VCaP (cell line): ENCODE data around the gene OSBPL2.

ENCODE experiments used
- H3K27ac ChIP-seq: fragments of 450-650 bp; 2 replicates; pipeline ENCODE4 v1.5.1; 2017
- TF ChIP-seq, protein P1 (sequence below): fragments of 450-650 bp; conservative IDR thresholded peaks from 2 replicates; pipeline ENCODE4 v1.5.1; 2017; ENCODE audit warnings: mild to moderate bottlenecking, moderate library complexity

OSBPL2 gene

DNA sequence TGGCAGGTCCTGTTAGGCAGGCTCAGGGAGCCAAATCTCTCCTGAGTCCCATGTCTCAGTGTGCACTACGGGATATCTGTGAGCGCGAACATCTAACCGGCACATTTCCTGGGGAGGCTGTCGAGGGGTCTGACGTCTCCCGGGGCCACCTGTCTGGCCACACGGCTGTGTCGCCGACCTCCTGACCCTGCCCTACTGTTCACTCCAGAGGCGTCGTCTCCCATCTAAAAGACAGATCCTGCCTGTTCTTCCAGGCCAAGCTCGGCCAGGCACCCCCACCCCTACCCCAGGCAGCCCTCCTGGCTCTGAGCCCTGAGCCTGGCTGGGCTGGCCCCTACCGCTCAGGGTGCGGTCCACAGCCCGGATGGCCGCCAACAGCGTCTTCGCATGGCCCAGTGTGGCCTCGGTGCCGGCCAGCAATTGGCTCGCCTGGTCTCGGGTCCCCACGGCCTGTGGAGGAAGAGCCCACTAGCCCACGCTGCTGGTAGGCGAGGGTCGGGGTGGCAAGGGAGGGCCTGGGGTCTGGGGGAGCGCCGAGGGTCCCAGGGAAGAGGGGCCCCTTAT is 81.1 kb downstream of the OSBPL2 start:
- H3K27ac ChIP-seq, result no peak overlapping the region
- TF ChIP-seq, protein P1, sequence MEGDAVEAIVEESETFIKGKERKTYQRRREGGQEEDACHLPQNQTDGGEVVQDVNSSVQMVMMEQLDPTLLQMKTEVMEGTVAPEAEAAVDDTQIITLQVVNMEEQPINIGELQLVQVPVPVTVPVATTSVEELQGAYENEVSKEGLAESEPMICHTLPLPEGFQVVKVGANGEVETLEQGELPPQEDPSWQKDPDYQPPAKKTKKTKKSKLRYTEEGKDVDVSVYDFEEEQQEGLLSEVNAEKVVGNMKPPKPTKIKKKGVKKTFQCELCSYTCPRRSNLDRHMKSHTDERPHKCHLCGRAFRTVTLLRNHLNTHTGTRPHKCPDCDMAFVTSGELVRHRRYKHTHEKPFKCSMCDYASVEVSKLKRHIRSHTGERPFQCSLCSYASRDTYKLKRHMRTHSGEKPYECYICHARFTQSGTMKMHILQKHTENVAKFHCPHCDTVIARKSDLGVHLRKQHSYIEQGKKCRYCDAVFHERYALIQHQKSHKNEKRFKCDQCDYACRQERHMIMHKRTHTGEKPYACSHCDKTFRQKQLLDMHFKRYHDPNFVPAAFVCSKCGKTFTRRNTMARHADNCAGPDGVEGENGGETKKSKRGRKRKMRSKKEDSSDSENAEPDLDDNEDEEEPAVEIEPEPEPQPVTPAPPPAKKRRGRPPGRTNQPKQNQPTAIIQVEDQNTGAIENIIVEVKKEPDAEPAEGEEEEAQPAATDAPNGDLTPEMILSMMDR, result no peak

DNA sequence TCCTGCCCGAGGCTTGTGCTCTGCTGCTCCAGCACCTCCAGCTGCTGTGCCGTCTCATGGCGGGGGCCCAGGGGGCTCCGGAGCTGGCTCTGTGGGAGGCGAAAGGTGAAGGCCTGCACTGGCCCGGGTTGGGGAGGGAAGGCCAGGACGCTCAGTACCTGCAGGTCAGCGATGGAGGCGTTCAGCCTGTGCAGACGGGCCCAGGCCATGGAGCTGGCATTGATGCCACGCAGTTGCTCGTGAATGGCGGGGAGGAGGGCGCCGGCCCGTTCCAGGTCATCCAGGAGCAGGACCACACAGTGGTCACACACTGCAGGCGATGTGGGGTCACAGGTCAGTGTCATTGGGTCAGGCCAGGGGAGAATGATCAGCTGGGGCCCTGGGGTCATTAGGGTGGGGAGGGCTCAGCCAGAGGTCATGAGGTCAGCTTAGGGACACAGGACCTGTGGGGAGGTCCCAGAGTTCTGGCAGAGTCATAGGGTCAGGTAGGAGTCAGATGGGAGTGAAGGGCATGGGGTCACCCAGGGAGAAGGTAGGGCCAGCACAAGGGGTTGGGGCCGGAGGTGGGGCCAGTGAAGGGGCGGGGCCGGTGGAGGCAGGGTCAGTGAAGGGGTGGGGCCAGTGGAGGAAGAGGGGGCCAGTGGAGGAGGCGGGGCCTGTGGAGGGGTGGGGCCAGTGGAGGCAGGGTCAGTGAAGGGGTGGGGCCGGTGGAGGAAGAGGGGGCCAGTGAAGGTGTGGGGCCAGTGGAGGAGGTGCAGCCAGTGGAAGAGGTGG is 82.4 kb downstream of the OSBPL2 start:
- H3K27ac ChIP-seq, result no peak overlapping the region
- TF ChIP-seq, protein P1, result no peak

DNA sequence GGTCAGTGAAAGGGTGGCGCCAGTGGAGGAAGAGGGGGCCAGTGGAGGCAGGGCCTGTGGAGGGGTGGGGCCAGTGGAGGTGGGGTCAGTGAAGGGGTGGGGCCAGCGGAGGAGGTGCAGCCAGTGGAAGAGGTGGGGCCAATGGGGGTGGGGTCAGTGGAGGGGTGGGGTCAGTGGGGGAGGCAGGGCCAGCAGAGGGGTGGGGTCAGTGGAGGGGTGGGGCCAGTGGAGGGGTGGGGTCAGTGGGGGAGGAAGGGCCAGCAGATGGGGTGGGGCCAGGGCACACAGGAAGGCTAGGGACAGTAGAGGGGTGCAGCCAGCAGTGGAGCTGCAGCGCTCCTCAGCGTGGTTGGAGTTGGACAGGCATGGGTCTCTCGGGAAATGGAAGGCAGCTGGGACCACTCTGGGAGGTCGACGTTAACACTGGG is 83.2 kb downstream of the OSBPL2 start:
- no peak overlapping the region for H3K27ac ChIP-seq
- TF ChIP-seq, protein P1, result no peak

DNA sequence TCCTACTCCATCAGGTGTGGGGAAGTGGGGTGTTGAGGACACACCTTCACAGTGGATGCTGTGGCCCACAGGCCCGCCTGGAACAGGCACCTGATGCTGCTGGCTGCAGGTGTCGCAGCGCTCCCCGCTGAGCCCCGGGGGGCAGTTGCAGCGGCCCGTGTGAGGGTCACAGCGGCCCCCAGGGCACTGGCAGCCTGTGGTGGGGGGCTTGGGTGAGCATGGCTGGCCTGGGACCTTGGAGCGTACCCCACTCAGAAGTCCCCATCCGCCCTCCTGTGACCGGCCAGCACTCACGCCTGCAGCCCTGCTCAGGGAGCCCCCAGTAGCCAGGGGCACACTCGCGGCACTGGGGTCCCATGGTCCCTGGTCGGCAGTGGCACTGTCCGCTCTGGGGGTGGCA is 83.7 kb downstream of the OSBPL2 start:
- TF ChIP-seq, protein P1, result no peak
- no peak overlapping the region for H3K27ac ChIP-seq

DNA sequence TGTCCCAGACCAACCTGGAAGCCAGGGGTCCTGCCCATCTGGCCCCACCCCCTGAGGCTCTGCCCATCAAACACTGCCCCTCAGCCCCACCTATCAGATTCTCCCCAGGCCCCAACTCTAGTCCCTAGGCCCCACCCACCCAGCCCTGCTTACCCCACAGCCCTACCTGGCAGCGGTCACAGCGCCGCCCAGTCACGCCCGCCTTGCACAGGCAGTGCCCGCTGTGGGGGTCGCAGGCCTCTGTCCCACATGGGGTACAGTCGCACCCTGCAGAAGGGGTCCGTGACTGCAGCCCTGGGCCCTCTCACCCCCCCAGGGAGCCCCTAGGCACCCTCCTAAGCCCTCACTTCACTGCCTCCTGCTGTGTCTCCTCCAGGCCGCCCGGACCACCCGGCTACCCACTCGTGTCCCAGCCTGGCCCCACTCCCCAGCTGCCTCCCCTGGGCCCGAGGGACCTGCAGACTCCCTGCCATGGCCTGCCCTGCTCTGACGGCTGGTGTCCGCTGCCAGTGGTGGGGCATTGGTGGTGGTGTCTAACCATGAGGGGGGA is 84.2 kb downstream of the OSBPL2 start:
- TF ChIP-seq, protein P1, result no peak
- H3K27ac ChIP-seq, result no peak overlapping the region

DNA sequence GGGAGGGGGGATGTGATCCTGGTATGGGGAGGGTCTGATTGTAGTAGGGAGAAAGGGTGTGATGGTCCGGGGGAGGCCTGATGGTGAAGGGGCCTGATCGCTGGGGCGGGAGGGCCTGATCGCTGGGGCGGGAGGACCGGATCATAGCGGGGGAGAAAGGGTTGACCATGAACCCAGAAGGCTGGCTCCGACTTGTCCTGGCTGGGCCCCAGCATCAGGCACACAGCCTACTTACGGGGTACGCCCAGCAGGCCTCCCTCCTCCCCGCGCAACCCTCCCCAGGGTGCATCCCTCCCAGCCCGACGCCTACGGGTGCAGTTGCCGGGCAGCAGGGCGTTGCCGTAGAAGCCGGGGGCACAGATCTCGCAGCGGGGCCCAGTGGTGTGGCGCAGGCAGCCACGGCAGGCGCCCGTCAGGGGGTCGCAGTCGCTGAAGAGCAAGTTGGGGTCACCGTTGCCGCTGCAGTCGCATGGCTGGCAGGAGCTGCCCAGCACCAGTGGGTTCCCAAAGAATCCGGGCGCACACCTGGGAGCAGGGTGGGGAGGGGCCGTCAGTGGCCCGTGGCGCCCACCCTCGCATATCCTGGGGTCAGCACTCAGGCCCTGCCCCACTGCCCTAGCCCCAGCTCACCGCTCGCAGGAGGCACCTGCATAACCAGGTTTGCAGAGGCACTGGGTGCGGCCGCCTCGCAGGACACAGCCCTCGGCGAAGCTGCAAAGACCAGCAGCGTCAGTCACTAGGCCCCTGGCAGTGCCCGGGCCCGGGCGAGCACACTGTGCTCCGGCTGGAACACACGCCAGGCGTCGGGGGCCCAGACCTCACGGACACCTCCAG is 85.0 kb downstream of the OSBPL2 start:
- H3K27ac ChIP-seq, result no peak overlapping the region
- TF ChIP-seq, protein P1, result no peak
